Keratinocyte (primary cell): Measurements from ENCODE around the gene PPFIA1. TPM values are rescaled to one million over a fixed set of nuclear protein-coding genes. Genes with fewer than 3 reads are reported as not detected.
A peak's percentile ranks its signal among the peaks of the same experiment; 100 is the strongest.
"Not testable (repeated sequence)": the region's sequence is repeated elsewhere in the genome, so short reads cannot be mapped to it uniquely, and the experiment has no call there.

ENCODE experiments used
- DNase-seq: peaks from one replicate; pipeline ENCODE4 v3.0.0-alpha.2; 2011; ENCODE audit warnings: low read depth, missing footprints, low spot score
- FAIRE-seq: peaks from 2 replicates; lab custom pipeline; 2011; peaks lifted over from hg19 to GRCh38; lab: Jason Lieb, UNC
- H2AFZ ChIP-seq: 2 replicates; pipeline ENCODE4 v1.6.0; 2012; ENCODE audit warnings: low read length, control low read depth, inconsistent platforms; ENCODE audit not compliant: control insufficient read depth
- H3K27ac ChIP-seq: 2 replicates; pipeline ENCODE4 v1.5.1; 2011; ENCODE audit warnings: low read length; ENCODE audit not compliant: control insufficient read depth, insufficient read depth
- H3K27me3 ChIP-seq: 3 replicates; pipeline ENCODE4 v1.6.0; 2011; ENCODE audit warnings: low read length; ENCODE audit not compliant: control insufficient read depth, insufficient read depth; ENCODE audit errors: extremely low read depth
- H3K36me3 ChIP-seq, 2 experiments: 2 replicates in 1 of 2; 3 replicates in 1 of 2; pipeline ENCODE4 v1.5.1; 2011; ENCODE audit warnings: low read length in 2 of 2, mild to moderate bottlenecking in 1 of 2; ENCODE audit not compliant: control insufficient read depth in 2 of 2, insufficient read depth in 2 of 2; ENCODE audit errors: extremely low read depth in 1 of 2
- H3K4me1 ChIP-seq: 3 replicates; pipeline ENCODE4 v1.5.1; 2011; ENCODE audit warnings: low read length; ENCODE audit not compliant: control insufficient read depth, insufficient read depth; ENCODE audit errors: extremely low read depth
- H3K4me2 ChIP-seq: 3 replicates; pipeline ENCODE4 v1.6.0; 2011; ENCODE audit warnings: low read depth, low read length; ENCODE audit not compliant: control insufficient read depth, insufficient read depth; ENCODE audit errors: extremely low read depth
- H3K4me3 ChIP-seq, 3 experiments: fragments of 200-600 bp in 1 of 3; sonication (generic) in 1 of 3; 2 replicates in 2 of 3; 3 replicates in 1 of 3; pipeline ENCODE4 v1.5.1; 2011 to 2016; ENCODE audit warnings: low read length in 3 of 3, mild to moderate bottlenecking in 3 of 3, control low read depth in 2 of 3, inconsistent platforms in 1 of 3, low read depth in 1 of 3, mixed read lengths in 1 of 3, mixed run types in 1 of 3, moderate library complexity in 1 of 3; ENCODE audit not compliant: control insufficient read depth in 2 of 3, insufficient read depth in 2 of 3; ENCODE audit errors: extremely low read depth in 1 of 3
- H3K79me2 ChIP-seq: 2 replicates; pipeline ENCODE4 v1.6.0; 2012; ENCODE audit warnings: low read length; ENCODE audit not compliant: control insufficient read depth, insufficient read depth
- H3K9ac ChIP-seq: 3 replicates; pipeline ENCODE4 v1.6.0; 2011; ENCODE audit warnings: low read length; ENCODE audit not compliant: control insufficient read depth, insufficient read depth; ENCODE audit errors: extremely low read depth
- H3K9me1 ChIP-seq: 3 replicates; pipeline ENCODE4 v1.6.0; 2011; ENCODE audit warnings: low read length; ENCODE audit not compliant: control insufficient read depth, insufficient read depth; ENCODE audit errors: extremely low read depth
- H3K9me3 ChIP-seq: 2 replicates; pipeline ENCODE4 v1.5.1; 2012; ENCODE audit warnings: low read depth, low read length; ENCODE audit not compliant: control insufficient read depth
- H4K20me1 ChIP-seq: 3 replicates; pipeline ENCODE4 v1.6.0; 2011; ENCODE audit warnings: low read length; ENCODE audit not compliant: control insufficient read depth, insufficient read depth; ENCODE audit errors: extremely low read depth
- CTCF ChIP-seq, 3 experiments: IDR thresholded peaks in 1 of 3; conservative IDR thresholded peaks in 1 of 3; optimal IDR thresholded peaks in 1 of 3; 2 replicates in 2 of 3; 3 replicates in 1 of 3; pipeline versions ENCODE3 to v1.5.1; 2011; ENCODE audit warnings: low read length in 3 of 3, mild to moderate bottlenecking in 3 of 3, moderate library complexity in 2 of 3, control low read depth in 1 of 3, inconsistent platforms in 1 of 3; ENCODE audit not compliant: insufficient read depth in 2 of 3; ENCODE audit errors: extremely low read depth in 1 of 3
- EZH2 ChIP-seq: IDR thresholded peaks from one replicate; pipeline ENCODE4 v1.6.1; 2012; ENCODE audit warnings: inconsistent platforms, mild to moderate bottlenecking, low read length, moderate library complexity
- dilution Hi-C: fragments of 300-500 bp; cut with MboI; formaldehyde crosslinking; loops from one replicate; pipeline ENCODE4 v1.7.0; 2020; ENCODE audit warnings: low sequenced_read_pairs; ENCODE audit not compliant: extremely low pct_ligation_motif_present
- polyA plus RNA-seq, 5 experiments: library from polyadenylated mRNA; depleted of rRNA in 3 of 5; stranded (reverse) in 3 of 5; stranded (forward) in 1 of 5; unstranded in 1 of 5; fragments of >200 nt; gene quantifications; 1 replicate in 1 of 5; 2 replicates in 3 of 5; 3 replicates in 1 of 5; pipeline versions ENCODE4 v1.2.1 to v1.2.3, GENCODE V29; 2011 to 2012; ENCODE audit warnings: missing spikeins in 2 of 5, low read depth in 1 of 5, low replicate concordance in 1 of 5

The PPFIA1 gene
- polyA plus RNA-seq, 1 donor (not counting 4 experiments of a cell fraction or from before 2014, with no cell fraction given) = 27.6 TPM

GRCh38 chr11:70255477-70256116, 14.9 kb upstream of the PPFIA1 start:
- Histone ChIP-seq H3K79me2 (no peaks in the 10 kb centered on the region), H3K4me2 (peak overlapping the region; percentile 10), H3K9me3 (no peaks in the 10 kb centered on the region), H3K9me1 (no peaks in the 10 kb centered on the region), H4K20me1 (no peaks in the 10 kb centered on the region), H3K27ac (no peak overlapping the region), H3K36me3 (no peaks in the 10 kb centered on the region), H3K9ac (no peak overlapping the region), H2AFZ (peak overlapping the region; percentile 52), H3K4me3 (no peak overlapping the region), H3K27me3 (peaks cover 5% of the 10 kb centered on the region), H3K4me1 (peaks cover 6% of the 10 kb centered on the region)
- TF ChIP-seq EZH2 (no peak), CTCF (optimal IDR thresholded peaks at IDR 0.05 in 1 of 3, IDR thresholded peaks at IDR 0.05 in 1 of 3, conservative IDR thresholded peaks at IDR 0.05 in 1 of 3; ENCODE audit: extremely low read depth in 1 of 3, insufficient read depth in 2 of 3, low read length in 3 of 3) (no peak)
- DNase-seq (no peak), FAIRE-seq (no peak)
- dilution Hi-C loops = no loop called here

- DNase-seq, FAIRE-seq, H3K79me2 ChIP-seq, H3K9me1 ChIP-seq, H4K20me1 ChIP-seq, H3K4me1 ChIP-seq, H3K4me3 ChIP-seq, dilution Hi-C loops, H3K4me2 ChIP-seq, H3K27ac ChIP-seq, H3K9ac ChIP-seq, H2AFZ ChIP-seq, H3K27me3 ChIP-seq, H3K36me3 ChIP-seq, H3K9me3 ChIP-seq: not testable (repeated sequence)
These were observed 11.4 kb upstream of the PPFIA1 start for GRCh38 chr11:70259077-70259476.

- Histone ChIP-seq H3K9me3 (no peaks in the 10 kb centered on the region), H3K27ac (no peak overlapping the region), H3K4me1 (no peaks in the 10 kb centered on the region), H3K9ac (no peak overlapping the region), H3K36me3 (no peaks in the 10 kb centered on the region), H2AFZ (no peak overlapping the region), H4K20me1 (no peaks in the 10 kb centered on the region), H3K4me2 (no peak overlapping the region), H3K4me3 (no peak overlapping the region), H3K9me1 (no peaks in the 10 kb centered on the region), H3K79me2 (no peaks in the 10 kb centered on the region), H3K27me3 (peaks cover 7% of the 10 kb centered on the region)
- FAIRE-seq = no peak
- TF ChIP-seq EZH2 = no peak
- no peak for TF ChIP-seq CTCF (optimal IDR thresholded peaks at IDR 0.05 in 1 of 3, IDR thresholded peaks at IDR 0.05 in 1 of 3, conservative IDR thresholded peaks at IDR 0.05 in 1 of 3; ENCODE audit: extremely low read depth in 1 of 3, insufficient read depth in 2 of 3, low read length in 3 of 3)
- dilution Hi-C loops = no loop called here
- DNase-seq = no peak
These were observed 7.5 kb upstream of the PPFIA1 start for GRCh38 chr11:70262951-70263350.
